SK-N-SH (cell line): ENCODE data around the gene AGRN. TPM values are rescaled to one million over a fixed set of nuclear protein-coding genes. Genes with fewer than 3 reads are reported as not detected.

Experiments used
- CTCF ChIA-PET: fragments of 300-600, 350-600 bp; formaldehyde crosslinking; extraction: SDS; loops from one replicate; lab custom pipeline; 2021; lab: Yijun Ruan, JAX
- POLR2A ChIA-PET: fragments of 350-600 bp; sonication (Branson Sonifier 250); formaldehyde crosslinking; extraction: SDS; loops from one replicate; lab custom pipeline; 2020; ENCODE audit warnings: antibody characterized with exemption, inconsistent platforms; lab: Yijun Ruan, JAX
- DNase-seq: peaks from one replicate; pipeline ENCODE4 v3.0.0; 2012
- H2AFZ ChIP-seq: fragments of 200-600 bp; sonication (generic); 2 replicates; pipeline ENCODE4 v1.8.1; 2016; ENCODE audit warnings: antibody characterized with exemption, mild to moderate bottlenecking, low read depth
- H3F3A ChIP-seq: fragments of 200-600 bp; sonication (generic); replicated peaks from 2 replicates; pipeline ENCODE3; 2016; ENCODE audit warnings: antibody characterized with exemption, mild to moderate bottlenecking; ENCODE audit not compliant: insufficient read depth
- H3K27ac ChIP-seq, 2 experiments: fragments of 200-500 bp in 1 of 2; fragments of 200-600 bp in 1 of 2; sonication (Bioruptor generic) in 1 of 2; sonication (generic), shearing (Covaris generic) in 1 of 2; 2 replicates each; pipeline versions ENCODE4 v1.5.1 to v1.6.1; 2014 to 2016; ENCODE audit warnings: low read depth in 2 of 2, inconsistent platforms in 1 of 2, low read length in 1 of 2, mild to moderate bottlenecking in 1 of 2, mixed read lengths in 1 of 2
- H3K27me3 ChIP-seq: fragments of 200-600 bp; sonication (generic), shearing (Covaris generic); 2 replicates; pipeline ENCODE4 v1.6.1; 2016; ENCODE audit warnings: mixed run types; ENCODE audit not compliant: insufficient read depth
- H3K36me3 ChIP-seq, 2 experiments: fragments of 200-500 bp in 1 of 2; fragments of 200-600 bp in 1 of 2; sonication (Bioruptor generic) in 1 of 2; sonication (generic) in 1 of 2; replicated peaks in 1 of 2; 2 replicates each; pipeline versions ENCODE3 to v1.5.1; 2014 to 2016; ENCODE audit warnings: low read length in 1 of 2, mild to moderate bottlenecking in 1 of 2; ENCODE audit not compliant: insufficient read depth in 2 of 2, control insufficient read depth in 1 of 2
- H3K4me1 ChIP-seq, 2 experiments: fragments of 200-500 bp in 1 of 2; fragments of 200-600 bp in 1 of 2; sonication (Bioruptor generic) in 1 of 2; sonication (generic), shearing (Covaris generic) in 1 of 2; 2 replicates each; pipeline versions ENCODE4 v1.5.1 to v1.6.1; 2014 to 2016; ENCODE audit warnings: low read depth in 1 of 2, low read length in 1 of 2, mixed run types in 1 of 2; ENCODE audit not compliant: insufficient read depth in 2 of 2, control insufficient read depth in 1 of 2
- H3K4me2 ChIP-seq: fragments of 200-600 bp; sonication (generic), shearing (Covaris generic); 2 replicates; pipeline ENCODE4 v1.6.1; 2017; ENCODE audit warnings: mixed run types
- H3K4me3 ChIP-seq, 2 experiments: fragments of 200-500 bp in 1 of 2; fragments of 200-600 bp in 1 of 2; sonication (Bioruptor generic) in 1 of 2; sonication (generic), shearing (Covaris generic) in 1 of 2; 2 replicates each; pipeline versions ENCODE4 v1.5.1 to v1.8.1; 2014 to 2016; ENCODE audit warnings: low read depth in 2 of 2, inconsistent platforms in 1 of 2, low read length in 1 of 2, mild to moderate bottlenecking in 1 of 2, mixed read lengths in 1 of 2, moderate library complexity in 1 of 2
- H3K79me2 ChIP-seq: fragments of 200-600 bp; sonication (generic); 2 replicates; pipeline ENCODE4 v1.8.1; 2017; ENCODE audit warnings: mild to moderate bottlenecking; ENCODE audit not compliant: insufficient read depth
- H3K9ac ChIP-seq: fragments of 200-600 bp; sonication (generic); 2 replicates; pipeline ENCODE4 v1.6.1; 2017; ENCODE audit warnings: mixed run types
- H3K9me2 ChIP-seq: fragments of 200-600 bp; sonication (generic); 2 replicates; pipeline ENCODE4 v1.6.1; 2017; ENCODE audit warnings: mixed run types
- H3K9me3 ChIP-seq: fragments of 200-600 bp; sonication (generic); 2 replicates; pipeline ENCODE4 v1.6.1; 2017; ENCODE audit warnings: mixed run types, mild to moderate bottlenecking, moderate library complexity
- H4K20me1 ChIP-seq: fragments of 200-600 bp; sonication (generic); 2 replicates; pipeline ENCODE4 v1.6.1; 2017; ENCODE audit warnings: mild to moderate bottlenecking, mixed run types; ENCODE audit not compliant: insufficient read depth
- CHD2 ChIP-seq: fragments of 150-350 bp; IDR thresholded peaks from 2 replicates; pipeline ENCODE4 v1.6.1; 2018; ENCODE audit warnings: low read length; ENCODE audit not compliant: partially characterized antibody
- ELF1 ChIP-seq: IDR thresholded peaks from 2 replicates; pipeline ENCODE4 v1.4.0; 2012
- EP300 ChIP-seq, 2 experiments: IDR thresholded peaks; 2 replicates each; pipeline versions ENCODE4 v1.4.0 to v1.6.1; 2012; ENCODE audit warnings: borderline replicate concordance in 1 of 2, low read depth in 1 of 2, low read length in 1 of 2
- FOXM1 ChIP-seq: IDR thresholded peaks from 2 replicates; pipeline ENCODE4 v1.4.0; 2012; ENCODE audit warnings: low read depth, mild to moderate bottlenecking
- GABPA ChIP-seq: IDR thresholded peaks from 2 replicates; pipeline ENCODE4 v1.4.0; 2012; ENCODE audit warnings: low read depth, mild to moderate bottlenecking
- GATA2 ChIP-seq: sonication (generic); formaldehyde crosslinking; IDR thresholded peaks from 2 replicates; pipeline ENCODE4 v1.5.0; 2020; ENCODE audit warnings: mild to moderate bottlenecking, missing genetic modification reagents
- JUND ChIP-seq: IDR thresholded peaks from 2 replicates; pipeline ENCODE4 v1.4.0; 2012
- MAX ChIP-seq: IDR thresholded peaks from 2 replicates; pipeline ENCODE4 v1.4.0; 2012; ENCODE audit warnings: low read depth
- MEF2A ChIP-seq: IDR thresholded peaks from 2 replicates; pipeline ENCODE4 v1.4.0; 2012; ENCODE audit warnings: low read depth, borderline replicate concordance
- MXI1 ChIP-seq: IDR thresholded peaks from 2 replicates; pipeline ENCODE4 v1.6.1; 2012; ENCODE audit warnings: mild to moderate bottlenecking, low read depth, low read length, improper control_type of control experiment
- NRF1 ChIP-seq: IDR thresholded peaks from 2 replicates; pipeline ENCODE4 v1.6.1; 2012; ENCODE audit warnings: low read depth, mild to moderate bottlenecking, low read length
- PBX3 ChIP-seq: IDR thresholded peaks from 2 replicates; pipeline ENCODE4; 2012
- POLR2AphosphoS5 ChIP-seq: IDR thresholded peaks from 2 replicates; pipeline ENCODE4 v1.6.1; 2012; ENCODE audit warnings: low read depth, low read length
- RAD21 ChIP-seq: IDR thresholded peaks from 2 replicates; pipeline ENCODE4 v1.6.1; 2012; ENCODE audit warnings: mild to moderate bottlenecking, low read length
- RFX5 ChIP-seq: IDR thresholded peaks from 2 replicates; pipeline ENCODE4 v1.6.1; 2012; ENCODE audit warnings: mild to moderate bottlenecking, improper control_type of control experiment, low read length
- TAF1 ChIP-seq: IDR thresholded peaks from 2 replicates; pipeline ENCODE4 v1.6.1; 2012; ENCODE audit warnings: low read depth, mild to moderate bottlenecking, low read length, moderate library complexity, borderline replicate concordance
- TEAD4 ChIP-seq: IDR thresholded peaks from 2 replicates; pipeline ENCODE4 v1.4.0; 2012; ENCODE audit warnings: mild to moderate bottlenecking, borderline replicate concordance; ENCODE audit not compliant: insufficient read depth
- YY1 ChIP-seq: IDR thresholded peaks from 2 replicates; pipeline ENCODE4 v1.4.0; 2012; ENCODE audit warnings: low read depth, mild to moderate bottlenecking
- WGBS: methylation state at CpG from one replicate; pipeline ENCODE4 v1.1.6; 2017; ENCODE audit warnings: low lambda C conversion rate; 5-methylcytosine and 5-hydroxymethylcytosine counted together
- polyA plus RNA-seq, 3 experiments: library from polyadenylated mRNA; depleted of rRNA; stranded (reverse); fragments of >200 nt; gene quantifications; 2 replicates each; pipeline ENCODE4 v1.2.3, GENCODE V29; 2012
- TF ChIP-seq, protein P1 (sequence below): IDR thresholded peaks from 2 replicates; pipeline ENCODE4 v1.4.0; 2012; ENCODE audit warnings: low read depth, borderline replicate concordance

The AGRN gene
- polyA plus RNA-seq, 1 of the 3 experiments (the other 2 are of a cell fraction): 31.6 TPM

- H3K27ac ChIP-seq: no peak overlapping the region
- POLR2A ChIA-PET: interaction anchor here (0.6 kb wide), 1 partner anchor 41 kb away, joined by 3 read pairs; no protein-coding TSS in a partner anchor
- H3K9ac ChIP-seq: no peak overlapping the region
- H2AFZ ChIP-seq: no peak overlapping the region
- peaks cover 0 to 10% of the 10 kb centered on the region in 2 experiments; a peak in 1 of 4 replicates for H3K4me1 ChIP-seq
- H3K9me3 ChIP-seq: no peaks in the 10 kb centered on the region
- no peak for DNase-seq
- H3K79me2 ChIP-seq: no peaks in the 10 kb centered on the region
- 86% methylated on average over 9 of the region's 13 CpGs for WGBS
- peaks cover 0 to 10% of the 10 kb centered on the region in 2 experiments for H3K36me3 ChIP-seq
- H3K4me2 ChIP-seq: no peak overlapping the region
- no peak for TF ChIP-seq MXI1
- TF ChIP-seq RAD21: no peak
- TF ChIP-seq YY1: no peak
- TF ChIP-seq RFX5: no peak
- no peak for TF ChIP-seq EP300 (IDR thresholded peaks at IDR 0.05; ENCODE audit: borderline replicate concordance in 1 of 2, low read depth in 1 of 2, low read length in 1 of 2)
- TF ChIP-seq, protein P1, sequence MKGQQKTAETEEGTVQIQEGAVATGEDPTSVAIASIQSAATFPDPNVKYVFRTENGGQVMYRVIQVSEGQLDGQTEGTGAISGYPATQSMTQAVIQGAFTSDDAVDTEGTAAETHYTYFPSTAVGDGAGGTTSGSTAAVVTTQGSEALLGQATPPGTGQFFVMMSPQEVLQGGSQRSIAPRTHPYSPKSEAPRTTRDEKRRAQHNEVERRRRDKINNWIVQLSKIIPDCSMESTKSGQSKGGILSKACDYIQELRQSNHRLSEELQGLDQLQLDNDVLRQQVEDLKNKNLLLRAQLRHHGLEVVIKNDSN: no peak
- TF ChIP-seq GABPA: no peak
- TF ChIP-seq CHD2: no peak
- no peak for TF ChIP-seq GATA2 (CRISPR knock-in tag)
- no peak for TF ChIP-seq POLR2AphosphoS5
- no peaks in the 10 kb centered on the region for H3K27me3 ChIP-seq
- H3K9me2 ChIP-seq: no peaks in the 10 kb centered on the region
- H3K4me3 ChIP-seq: no peak overlapping the region
- H3F3A ChIP-seq: no peaks in the 10 kb centered on the region
- peaks cover 6% of the 10 kb centered on the region; the same call in 1 of the 2 replicates for H4K20me1 ChIP-seq
- CTCF ChIA-PET: interaction anchor here (3.1 to 6.0 kb wide), 3 partner anchors 9 to 40 kb away, joined by 17 to 52 read pairs (median 46); no protein-coding TSS in a partner anchor
Observed at GRCh38 chr1:1023700-1024099, 3.8 kb downstream of the AGRN start.

GRCh38 chr1:1024149-1024770 is 4.3 kb downstream of the AGRN start:
- no peak overlapping the region for H3K27ac ChIP-seq
- POLR2A ChIA-PET: no interaction called here
- H3K9me2 ChIP-seq: no peaks in the 10 kb centered on the region
- H3K9ac ChIP-seq: no peak overlapping the region
- no peaks in the 10 kb centered on the region for H3K79me2 ChIP-seq
- 88% methylated on average over 3 of the region's 9 CpGs for WGBS
- H2AFZ ChIP-seq: no peak overlapping the region
- H3K4me1 ChIP-seq: peaks cover 0 to 10% of the 10 kb centered on the region in 2 experiments; a peak in 1 of 4 replicates
- H3K4me2 ChIP-seq: no peak overlapping the region
- no peaks in the 10 kb centered on the region for H3K9me3 ChIP-seq
- no peaks in the 10 kb centered on the region for H3K27me3 ChIP-seq
- DNase-seq: no peak
- H3F3A ChIP-seq: no peaks in the 10 kb centered on the region
- peaks cover 6% of the 10 kb centered on the region; the same call in 1 of the 2 replicates for H4K20me1 ChIP-seq
- H3K4me3 ChIP-seq: no peak overlapping the region
- CTCF ChIA-PET: interaction anchor here (0.7 to 6.0 kb wide), 6 partner anchors 9 to 266 kb away, joined by 3 to 52 read pairs (median 10); no protein-coding TSS in a partner anchor
- TF ChIP-seq JUND (no peak), MEF2A (no peak), PBX3 (no peak), MAX (no peak), TEAD4 (no peak), FOXM1 (no peak), YY1 (no peak), ELF1 (no peak), NRF1 (no peak), TAF1 (no peak)
- TF ChIP-seq, all 33 proteins: peak for 0
- H3K36me3 ChIP-seq: peaks cover 0 to 10% of the 10 kb centered on the region in 2 experiments
